ENCODE data around the gene VEPH1. TPM values are rescaled to one million over a fixed set of nuclear protein-coding genes. Genes with fewer than 3 reads are reported as not detected.

Gene VEPH1
- total RNA-seq: not detected

DNA sequence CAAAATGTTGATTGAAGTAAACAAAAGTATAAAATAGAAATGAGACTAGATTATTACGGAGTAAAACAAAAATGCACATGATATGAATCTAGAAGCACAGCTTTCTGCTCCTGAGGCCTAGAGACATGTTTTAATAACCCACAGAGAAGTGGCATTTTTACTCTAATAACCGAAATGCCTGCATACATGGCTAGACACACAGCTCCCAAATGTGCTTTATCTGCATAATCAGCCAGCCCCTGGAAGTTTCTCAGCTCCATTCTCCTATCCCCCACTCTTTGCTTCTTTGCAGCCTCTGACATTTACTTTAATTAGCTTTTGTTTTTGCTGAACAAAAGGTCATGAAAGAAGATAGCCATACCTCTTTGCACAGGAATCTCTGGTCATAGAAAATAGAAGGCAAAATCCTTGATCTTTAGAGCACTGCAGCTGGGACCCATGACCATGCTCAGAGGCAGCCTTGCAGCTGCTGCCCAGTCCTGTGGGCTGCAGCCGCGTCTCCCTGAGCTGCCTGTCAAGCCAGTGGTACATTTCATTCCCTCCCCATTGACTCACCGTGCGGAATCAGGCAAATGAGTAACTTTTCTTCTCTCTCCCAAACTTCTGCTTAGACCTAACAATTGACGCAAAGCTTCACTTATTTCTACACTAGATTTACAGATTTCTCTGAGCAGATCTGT is at the start of gene VEPH1:
Gene VEPH1 (minus strand): TSS at position 501 of the 680 bp plus-strand sequence. CDS start 8,067 bp downstream, outside the sequence.
- H3K9me3 Mint-ChIP-seq (ENCODE audit: low read depth): no peaks in the 10 kb centered on the region
- peaks cover 38% of the 10 kb centered on the region for H3K27me3 Mint-ChIP-seq
- no peak within 1 kb of the TSS for H3K4me3 Mint-ChIP-seq
- CTCF ChIA-PET: no interaction called here
- ATAC-seq: no peak
- H3K4me1 Mint-ChIP-seq: peaks cover 3% of the 10 kb centered on the region
- no peak for DNase-seq
- no peak within 1 kb of the TSS for H3K27ac Mint-ChIP-seq
- no peaks in the 10 kb centered on the region for H3K36me3 Mint-ChIP-seq

DNA sequence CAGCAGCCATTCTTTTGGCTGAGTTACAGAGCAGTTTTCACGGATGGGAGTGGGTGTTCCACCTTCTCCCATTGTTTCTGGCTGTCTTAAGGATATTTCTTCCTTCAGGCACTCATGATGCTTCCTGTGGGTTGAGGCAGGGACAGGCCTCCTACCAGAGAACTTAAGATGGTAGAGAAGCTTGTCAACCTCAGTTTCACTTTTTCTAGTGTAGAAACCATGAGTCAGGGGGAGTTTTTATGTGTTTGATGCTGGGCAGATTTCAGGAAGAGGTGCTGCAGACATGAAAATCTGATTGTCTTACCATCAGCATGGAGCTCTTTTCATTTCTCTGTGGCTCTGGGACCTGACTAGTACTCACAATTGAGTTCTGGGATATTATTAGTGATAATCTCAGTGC is 48.7 kb upstream of the VEPH1 start:
- H3K9me3 Mint-ChIP-seq (ENCODE audit: low read depth): peaks cover 6% of the 10 kb centered on the region
- DNase-seq (no peak), ATAC-seq (no peak)
- no peaks in the 10 kb centered on the region for H3K36me3 Mint-ChIP-seq
- CTCF ChIA-PET: interaction anchor here (1.1 kb wide), 1 partner anchor 20 kb away, joined by 3 read pairs; no protein-coding TSS in a partner anchor
- H3K27ac Mint-ChIP-seq: no peak overlapping the region
- peaks cover 1% of the 10 kb centered on the region for H3K4me1 Mint-ChIP-seq
- H3K27me3 Mint-ChIP-seq: peaks cover 21% of the 10 kb centered on the region
- no peak overlapping the region for H3K4me3 Mint-ChIP-seq

- no peaks in the 10 kb centered on the region for H3K36me3 Mint-ChIP-seq
- peaks cover 15% of the 10 kb centered on the region for H3K27me3 Mint-ChIP-seq
- H3K4me1 Mint-ChIP-seq: peaks cover 1% of the 10 kb centered on the region
- peaks cover 6% of the 10 kb centered on the region for H3K9me3 Mint-ChIP-seq (ENCODE audit: low read depth)
- CTCF ChIA-PET: no interaction called here
- H3K4me3 Mint-ChIP-seq: no peak overlapping the region
- no peak overlapping the region for H3K27ac Mint-ChIP-seq
- ATAC-seq (no peak), DNase-seq (no peak)
These were observed 46.3 kb upstream of the VEPH1 start for GRCh38 chr3:157549498-157549897.

- no peak overlapping the region for H3K4me3 Mint-ChIP-seq
- no peak for DNase-seq
- no peak for ATAC-seq
- H3K4me1 Mint-ChIP-seq: no peaks in the 10 kb centered on the region
- CTCF ChIA-PET: no interaction called here
- no peaks in the 10 kb centered on the region for H3K36me3 Mint-ChIP-seq
- H3K9me3 Mint-ChIP-seq (ENCODE audit: low read depth): no peaks in the 10 kb centered on the region
- peaks cover 38% of the 10 kb centered on the region for H3K27me3 Mint-ChIP-seq
- no peak overlapping the region for H3K27ac Mint-ChIP-seq
These were observed 41.4 kb upstream of the VEPH1 start for GRCh38 chr3:157544501-157545130.

GRCh38 chr3:157543501-157544035 is 40.4 kb upstream of the VEPH1 start:
- ATAC-seq: no peak
- no peak overlapping the region for H3K27ac Mint-ChIP-seq
- H3K9me3 Mint-ChIP-seq (ENCODE audit: low read depth): no peaks in the 10 kb centered on the region
- no peak overlapping the region for H3K4me3 Mint-ChIP-seq
- no peaks in the 10 kb centered on the region for H3K4me1 Mint-ChIP-seq
- no peaks in the 10 kb centered on the region for H3K36me3 Mint-ChIP-seq
- peaks cover 37% of the 10 kb centered on the region for H3K27me3 Mint-ChIP-seq
- DNase-seq: no peak
- CTCF ChIA-PET: interaction anchor here (0.9 to 1.4 kb wide), 2 partner anchors 10 to 12 kb away, joined by 3 to 6 read pairs; no protein-coding TSS in a partner anchor

DNA sequence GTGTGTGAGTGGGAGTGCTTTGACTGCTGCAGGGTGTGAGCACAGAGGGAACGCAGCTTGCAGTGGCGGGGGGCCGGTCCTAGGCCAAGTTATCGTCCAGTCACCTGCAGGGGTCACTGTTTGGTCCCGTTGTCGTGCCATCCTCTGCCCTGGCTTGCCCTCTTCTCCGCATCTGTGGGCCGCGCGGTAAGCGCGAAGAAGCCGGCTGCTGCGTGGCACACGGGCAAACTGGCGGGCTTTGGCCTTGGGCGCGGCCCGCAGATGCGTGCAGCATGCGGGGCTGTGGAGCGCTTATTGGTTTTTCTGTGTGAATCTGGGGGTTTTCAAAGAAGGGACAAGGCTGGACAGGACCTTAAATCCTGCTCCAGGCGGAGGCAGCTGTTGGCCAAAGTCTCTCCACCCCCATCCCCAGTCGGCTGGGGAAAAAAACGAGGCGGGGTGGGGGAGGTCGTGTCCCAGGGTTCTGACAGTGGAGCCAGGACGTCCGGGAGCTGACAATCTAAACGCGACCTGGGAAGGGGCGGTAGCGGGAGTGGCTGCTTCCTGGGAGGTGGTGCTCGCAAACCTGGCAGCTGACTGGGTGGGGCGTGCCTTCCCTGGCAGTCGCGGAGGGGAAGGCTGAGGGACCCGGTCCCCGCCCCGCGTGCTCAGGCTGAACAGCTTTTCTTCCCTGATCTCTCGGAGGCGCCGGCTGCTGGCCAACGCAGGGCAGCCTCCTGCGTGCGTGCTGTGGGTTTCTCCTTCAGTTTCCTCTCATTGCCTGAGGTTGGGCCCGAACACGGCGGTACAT is 39.7 kb upstream of the VEPH1 start:
- Mint-ChIP-seq H3K9me3 (ENCODE audit: low read depth) (no peaks in the 10 kb centered on the region), H3K4me3 (no peak overlapping the region), H3K27ac (no peak overlapping the region), H3K27me3 (peaks cover 33% of the 10 kb centered on the region), H3K36me3 (no peaks in the 10 kb centered on the region), H3K4me1 (no peaks in the 10 kb centered on the region)
- DNase-seq (no peak), ATAC-seq (no peak)
- CTCF ChIA-PET: interaction anchor here (0.9 to 1.4 kb wide), 2 partner anchors 10 to 11 kb away, joined by 3 to 6 read pairs; no protein-coding TSS in a partner anchor

DNA sequence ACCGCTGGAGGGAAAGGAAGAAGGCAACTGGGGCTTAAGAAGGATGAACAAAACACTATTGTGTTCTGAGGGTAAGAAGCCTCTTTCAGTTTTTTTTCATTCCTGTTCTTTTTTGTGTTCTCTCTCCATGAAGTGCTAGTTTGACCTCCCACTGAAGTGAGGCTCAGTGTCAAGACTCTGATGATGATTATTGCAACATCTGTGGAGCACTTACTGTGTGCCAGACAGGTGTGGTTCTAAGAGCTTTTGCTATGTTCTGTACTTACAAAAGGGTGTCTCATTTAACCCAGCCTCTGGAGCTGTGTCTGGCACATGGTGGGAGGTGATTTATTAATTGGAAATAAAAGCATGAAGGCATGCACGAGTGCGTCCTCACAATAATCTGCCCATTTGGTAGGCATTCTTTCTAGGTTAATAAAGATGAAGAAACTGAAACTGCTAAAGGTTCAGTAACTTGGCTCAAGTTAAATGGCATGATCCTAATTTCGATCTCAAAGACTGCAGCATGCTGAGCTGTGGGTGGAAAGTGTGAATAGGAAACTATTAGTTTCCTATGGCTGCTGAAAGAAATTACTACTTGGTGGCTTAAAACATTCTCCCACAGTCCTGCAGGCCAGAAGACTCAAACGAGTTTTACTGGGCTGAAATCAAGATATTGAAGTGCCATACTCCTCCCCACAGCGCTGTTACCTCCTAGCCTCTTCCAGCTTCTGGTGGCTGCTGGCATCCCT is 38.5 kb upstream of the VEPH1 start:
- CTCF ChIA-PET: interaction anchor here (0.6 to 1.4 kb wide), 2 partner anchors 9 to 61 kb away, joined by 3 to 6 read pairs; no protein-coding TSS in a partner anchor
- H3K36me3 Mint-ChIP-seq: no peaks in the 10 kb centered on the region
- no peak overlapping the region for H3K4me3 Mint-ChIP-seq
- ATAC-seq: no peak
- no peaks in the 10 kb centered on the region for H3K9me3 Mint-ChIP-seq (ENCODE audit: low read depth)
- H3K27me3 Mint-ChIP-seq: peaks cover 37% of the 10 kb centered on the region
- DNase-seq: no peak
- H3K4me1 Mint-ChIP-seq: no peaks in the 10 kb centered on the region
- H3K27ac Mint-ChIP-seq: no peak overlapping the region

DNA sequence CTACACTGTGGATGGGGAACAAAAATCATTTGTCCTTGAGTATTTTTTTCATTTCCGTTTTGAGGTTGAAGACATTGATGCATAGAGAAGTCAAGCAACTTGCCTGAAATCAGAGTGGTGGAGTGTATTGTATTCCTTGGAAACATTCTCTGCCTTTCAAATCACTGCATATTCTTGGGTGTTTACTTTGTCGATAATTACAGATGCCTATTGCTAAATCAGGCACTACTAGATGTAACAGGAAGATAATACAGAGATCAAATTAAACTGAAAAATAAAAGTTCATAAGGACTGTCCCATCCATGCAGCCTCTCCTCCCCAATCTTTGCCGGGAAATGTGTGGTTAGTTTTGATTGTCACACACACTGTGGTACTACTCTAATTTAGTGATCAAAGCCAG is 37.4 kb upstream of the VEPH1 start:
- Mint-ChIP-seq H3K4me1 (no peaks in the 10 kb centered on the region), H3K9me3 (ENCODE audit: low read depth) (no peaks in the 10 kb centered on the region), H3K4me3 (no peak overlapping the region), H3K27ac (no peak overlapping the region), H3K27me3 (peaks cover 47% of the 10 kb centered on the region), H3K36me3 (no peaks in the 10 kb centered on the region)
- CTCF ChIA-PET: no interaction called here
- DNase-seq (no peak), ATAC-seq (no peak)

DNA sequence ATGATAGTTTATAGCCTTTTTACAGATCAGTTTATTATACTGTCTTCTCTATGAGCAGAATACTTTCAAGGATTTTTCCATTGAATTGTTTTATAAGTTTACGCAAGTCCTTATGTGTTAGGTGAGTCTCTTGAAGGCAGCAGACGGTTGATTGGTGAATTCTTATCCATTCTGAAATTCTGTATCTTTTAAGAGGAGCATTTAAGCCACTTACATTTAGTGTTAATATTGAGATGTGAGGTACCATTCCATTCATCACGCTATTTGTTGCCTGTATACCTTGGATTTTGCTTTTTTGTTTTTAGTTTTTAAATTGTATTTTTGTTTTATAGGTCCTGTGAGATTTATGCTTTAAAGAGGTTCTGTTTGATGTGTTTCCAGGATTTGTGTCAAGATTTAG is 32.5 kb upstream of the VEPH1 start:
- Mint-ChIP-seq H3K9me3 (ENCODE audit: low read depth) (no peaks in the 10 kb centered on the region), H3K27ac (no peak overlapping the region), H3K27me3 (peaks cover 25% of the 10 kb centered on the region), H3K4me1 (no peaks in the 10 kb centered on the region), H3K4me3 (no peak overlapping the region), H3K36me3 (no peaks in the 10 kb centered on the region)
- CTCF ChIA-PET: no interaction called here
- ATAC-seq (no peak), DNase-seq (no peak)

GRCh38 chr3:157534725-157535161 is 31.5 kb upstream of the VEPH1 start:
- CTCF ChIA-PET: interaction anchor here (6.1 kb wide), 1 partner anchor 39 kb away, joined by 75 read pairs; no protein-coding TSS in a partner anchor
- peaks cover 21% of the 10 kb centered on the region for H3K27me3 Mint-ChIP-seq
- no peak for DNase-seq
- no peak overlapping the region for H3K27ac Mint-ChIP-seq
- no peaks in the 10 kb centered on the region for H3K36me3 Mint-ChIP-seq
- H3K4me1 Mint-ChIP-seq: no peaks in the 10 kb centered on the region
- ATAC-seq: no peak
- no peaks in the 10 kb centered on the region for H3K9me3 Mint-ChIP-seq (ENCODE audit: low read depth)
- H3K4me3 Mint-ChIP-seq: no peak overlapping the region

DNA sequence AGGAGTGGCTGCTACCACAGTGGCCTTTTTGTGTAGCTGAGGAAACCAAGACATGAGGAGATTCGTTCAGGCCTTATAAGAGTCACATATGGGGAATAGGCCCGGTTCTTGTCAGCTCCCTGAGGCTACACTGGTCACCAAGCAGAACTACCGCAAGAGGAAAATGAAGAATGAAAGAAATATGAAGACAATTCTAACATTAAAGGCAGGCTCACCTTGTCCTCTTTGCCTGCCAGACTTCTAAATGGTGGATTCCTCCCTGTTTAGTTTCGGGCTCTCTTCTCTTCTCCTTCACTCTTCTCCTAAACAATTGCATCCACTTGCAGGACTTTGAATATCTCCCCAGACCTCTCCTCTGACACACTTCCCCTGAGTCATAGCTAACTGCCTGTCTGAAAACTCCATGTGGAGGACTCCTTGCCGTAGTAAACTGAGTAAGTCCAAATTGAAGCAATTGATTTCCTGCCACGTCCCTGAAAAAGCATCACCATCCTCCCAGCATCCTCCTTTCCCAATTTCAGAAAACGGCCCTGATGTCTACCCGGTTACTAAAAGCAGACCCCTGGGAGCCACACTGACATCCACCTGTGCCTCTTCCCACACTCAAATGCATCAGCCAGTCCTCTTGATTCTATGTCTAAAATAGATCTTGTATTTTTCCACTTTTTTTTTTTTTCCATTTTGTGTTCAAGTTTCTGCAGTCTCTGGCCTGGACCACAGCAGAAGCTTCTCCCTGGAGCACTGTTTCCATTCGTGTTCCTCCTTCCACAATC is 30.3 kb upstream of the VEPH1 start:
- Mint-ChIP-seq H3K9me3 (ENCODE audit: low read depth) (no peaks in the 10 kb centered on the region), H3K27ac (no peak overlapping the region), H3K27me3 (peaks cover 15% of the 10 kb centered on the region), H3K4me1 (no peaks in the 10 kb centered on the region), H3K4me3 (no peak overlapping the region), H3K36me3 (no peaks in the 10 kb centered on the region)
- ATAC-seq (no peak), DNase-seq (no peak)
- CTCF ChIA-PET: interaction anchor here (0.7 to 6.1 kb wide), 7 partner anchors 9 to 1313 kb away, joined by 3 to 75 read pairs (median 5); no protein-coding TSS in a partner anchor
